Fibroblast of lung (primary cell): Measurements from ENCODE around the gene CRISP1.

Experiments
- EZH2 ChIP-seq: IDR thresholded peaks from 2 replicates; pipeline ENCODE4 v1.5.1; 2012; ENCODE audit warnings: low read length, control low read depth, mild to moderate bottlenecking; ENCODE audit errors: missing control alignments
- TF ChIP-seq, protein P1 (sequence below), 2 donors: IDR thresholded peaks in 1 of 2; conservative IDR thresholded peaks in 1 of 2; 1 replicate in 1 of 2; 2 replicates in 1 of 2; pipeline ENCODE4 v1.5.1; 2011 to 2012; ENCODE audit warnings: low read length in 2 of 2, control low read depth in 1 of 2, inconsistent platforms in 1 of 2, low read depth in 1 of 2, mild to moderate bottlenecking in 1 of 2

DNA sequence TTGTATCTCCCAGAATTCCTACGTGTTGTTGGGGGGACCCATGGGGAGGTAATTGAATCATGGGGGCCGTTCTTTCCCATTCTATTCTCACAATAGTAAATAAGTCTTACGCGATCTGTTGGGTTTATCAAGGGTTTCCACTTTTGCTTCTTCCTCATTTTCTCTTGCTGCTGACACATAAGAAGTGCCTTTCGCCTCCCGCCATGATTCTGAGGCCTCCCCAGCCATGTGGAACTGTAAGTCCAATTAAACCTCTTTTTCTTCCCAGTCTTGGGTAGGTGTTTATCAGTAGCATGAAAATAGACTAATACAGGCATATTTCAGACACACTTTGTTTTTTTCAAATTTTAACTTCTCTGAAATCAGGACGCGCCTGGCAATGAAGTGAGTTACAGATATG is 64.8 kb downstream of the CRISP1 start:
- TF ChIP-seq, protein P1, sequence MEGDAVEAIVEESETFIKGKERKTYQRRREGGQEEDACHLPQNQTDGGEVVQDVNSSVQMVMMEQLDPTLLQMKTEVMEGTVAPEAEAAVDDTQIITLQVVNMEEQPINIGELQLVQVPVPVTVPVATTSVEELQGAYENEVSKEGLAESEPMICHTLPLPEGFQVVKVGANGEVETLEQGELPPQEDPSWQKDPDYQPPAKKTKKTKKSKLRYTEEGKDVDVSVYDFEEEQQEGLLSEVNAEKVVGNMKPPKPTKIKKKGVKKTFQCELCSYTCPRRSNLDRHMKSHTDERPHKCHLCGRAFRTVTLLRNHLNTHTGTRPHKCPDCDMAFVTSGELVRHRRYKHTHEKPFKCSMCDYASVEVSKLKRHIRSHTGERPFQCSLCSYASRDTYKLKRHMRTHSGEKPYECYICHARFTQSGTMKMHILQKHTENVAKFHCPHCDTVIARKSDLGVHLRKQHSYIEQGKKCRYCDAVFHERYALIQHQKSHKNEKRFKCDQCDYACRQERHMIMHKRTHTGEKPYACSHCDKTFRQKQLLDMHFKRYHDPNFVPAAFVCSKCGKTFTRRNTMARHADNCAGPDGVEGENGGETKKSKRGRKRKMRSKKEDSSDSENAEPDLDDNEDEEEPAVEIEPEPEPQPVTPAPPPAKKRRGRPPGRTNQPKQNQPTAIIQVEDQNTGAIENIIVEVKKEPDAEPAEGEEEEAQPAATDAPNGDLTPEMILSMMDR (conservative IDR thresholded peaks at IDR 0.05 in 1 of 2, IDR thresholded peaks at IDR 0.05 in 1 of 2; ENCODE audit: low read depth in 1 of 2, low read length in 2 of 2), result no peak
- TF ChIP-seq EZH2, result no peak
